Esophagus squamous epithelium (tissue), 4 donors: Measurements from ENCODE around the gene PLA2G4B.

Experiments used
- CTCF ChIP-seq, 6 experiments: fragments of 450-650 bp in 4 of 6; fragments of 200-600 bp in 2 of 6; sonication (generic) in 2 of 6; IDR thresholded peaks; one replicate each; pipeline ENCODE4 v1.5.1; 2016 to 2019; ENCODE audit warnings: antibody characterized with exemption in 6 of 6, mild to moderate bottlenecking in 4 of 6, moderate library complexity in 4 of 6
- POLR2A ChIP-seq, 4 donors: fragments of 450-650 bp; IDR thresholded peaks; one replicate each; pipeline ENCODE4 v1.6.1; 2017; ENCODE audit warnings: antibody characterized with exemption in 4 of 4, mild to moderate bottlenecking in 4 of 4, moderate library complexity in 3 of 4

GRCh38 chr15:41848631-41849030, 10.0 kb downstream of the PLA2G4B start:
- TF ChIP-seq CTCF (IDR thresholded peaks at IDR 0.05): no peak
- no peak for TF ChIP-seq POLR2A (IDR thresholded peaks at IDR 0.05)
